ENCODE measurements around the gene EXOSC5. TPM values are rescaled to one million over a fixed set of nuclear protein-coding genes. Genes with fewer than 3 reads are reported as not detected.

The EXOSC5 gene
- total and polyA plus RNA-seq, 2 of the 13 experiments (the other 11 are each of a cell fraction or from before 2014, with no cell fraction given): 24.1 to 26.5 TPM

DNA sequence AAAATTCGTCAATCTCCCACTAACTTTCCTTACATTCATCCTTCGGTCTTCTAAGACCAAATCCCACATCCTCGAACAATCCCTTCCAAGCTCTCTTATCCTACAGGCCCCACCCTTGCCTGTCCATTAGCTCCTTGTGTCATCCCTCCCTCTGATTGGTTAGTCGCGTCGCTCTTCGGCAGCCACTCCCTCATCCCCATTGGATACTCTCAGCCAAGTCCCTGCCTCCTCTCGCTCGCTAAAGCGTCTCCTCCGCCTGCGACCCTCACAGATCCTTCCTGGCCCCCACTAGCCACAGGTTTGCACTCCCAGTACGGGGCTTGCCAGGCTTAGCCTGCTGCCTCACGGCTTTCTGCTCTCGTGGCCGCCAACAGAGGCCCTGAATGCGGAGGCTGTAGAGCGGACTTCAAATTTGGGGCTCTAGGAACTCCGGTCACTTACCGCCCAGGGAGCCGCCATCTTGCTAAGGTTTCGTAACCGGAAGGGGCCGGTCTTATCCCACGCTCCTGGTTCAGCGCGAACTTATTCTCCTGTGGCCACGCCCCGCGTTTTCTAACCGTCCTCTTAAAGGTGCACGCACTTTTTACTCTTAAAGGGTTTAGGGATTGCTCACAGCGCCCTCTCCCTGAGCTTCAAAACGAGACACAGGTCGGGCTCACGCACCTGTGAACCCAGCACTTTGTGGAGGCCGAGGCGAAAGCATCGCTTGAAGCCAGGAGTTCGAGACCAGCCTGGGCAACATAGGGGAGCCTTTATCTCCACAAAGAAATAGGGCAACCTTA is 42.5 kb upstream of the EXOSC5 start, which contains the start of gene DMAC2 (continued):
- TF ChIP-seq, protein P1, sequence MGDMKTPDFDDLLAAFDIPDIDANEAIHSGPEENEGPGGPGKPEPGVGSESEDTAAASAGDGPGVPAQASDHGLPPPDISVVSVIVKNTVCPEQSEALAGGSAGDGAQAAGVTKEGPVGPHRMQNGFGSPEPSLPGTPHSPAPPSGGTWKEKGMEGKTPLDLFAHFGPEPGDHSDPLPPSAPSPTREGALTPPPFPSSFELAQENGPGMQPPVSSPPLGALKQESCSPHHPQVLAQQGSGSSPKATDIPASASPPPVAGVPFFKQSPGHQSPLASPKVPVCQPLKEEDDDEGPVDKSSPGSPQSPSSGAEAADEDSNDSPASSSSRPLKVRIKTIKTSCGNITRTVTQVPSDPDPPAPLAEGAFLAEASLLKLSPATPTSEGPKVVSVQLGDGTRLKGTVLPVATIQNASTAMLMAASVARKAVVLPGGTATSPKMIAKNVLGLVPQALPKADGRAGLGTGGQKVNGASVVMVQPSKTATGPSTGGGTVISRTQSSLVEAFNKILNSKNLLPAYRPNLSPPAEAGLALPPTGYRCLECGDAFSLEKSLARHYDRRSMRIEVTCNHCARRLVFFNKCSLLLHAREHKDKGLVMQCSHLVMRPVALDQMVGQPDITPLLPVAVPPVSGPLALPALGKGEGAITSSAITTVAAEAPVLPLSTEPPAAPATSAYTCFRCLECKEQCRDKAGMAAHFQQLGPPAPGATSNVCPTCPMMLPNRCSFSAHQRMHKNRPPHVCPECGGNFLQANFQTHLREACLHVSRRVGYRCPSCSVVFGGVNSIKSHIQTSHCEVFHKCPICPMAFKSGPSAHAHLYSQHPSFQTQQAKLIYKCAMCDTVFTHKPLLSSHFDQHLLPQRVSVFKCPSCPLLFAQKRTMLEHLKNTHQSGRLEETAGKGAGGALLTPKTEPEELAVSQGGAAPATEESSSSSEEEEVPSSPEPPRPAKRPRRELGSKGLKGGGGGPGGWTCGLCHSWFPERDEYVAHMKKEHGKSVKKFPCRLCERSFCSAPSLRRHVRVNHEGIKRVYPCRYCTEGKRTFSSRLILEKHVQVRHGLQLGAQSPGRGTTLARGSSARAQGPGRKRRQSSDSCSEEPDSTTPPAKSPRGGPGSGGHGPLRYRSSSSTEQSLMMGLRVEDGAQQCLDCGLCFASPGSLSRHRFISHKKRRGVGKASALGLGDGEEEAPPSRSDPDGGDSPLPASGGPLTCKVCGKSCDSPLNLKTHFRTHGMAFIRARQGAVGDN (CRISPR knock-in tag; IDR thresholded peaks at IDR 0.05): peak; percentile 89
- TF ChIP-seq ZFY (CRISPR knock-in tag; IDR thresholded peaks at IDR 0.05): 0 out of 2 replicates have a peak, but pooled peaks have one; percentile 40
- peak; percentile 38; the same call in 1 of the 2 replicates for TF ChIP-seq RXRB (CRISPR knock-in tag; IDR thresholded peaks at IDR 0.05; ENCODE audit: borderline replicate concordance)
- TF ChIP-seq GTF2F1 (IDR thresholded peaks at IDR 0.05; ENCODE audit: low read length): no peak
- TF ChIP-seq SOX5 (CRISPR knock-in tag; IDR thresholded peaks at IDR 0.05; ENCODE audit: borderline replicate concordance): peak; percentile 18; the same call in 1 of the 2 replicates
- TF ChIP-seq, protein P2, sequence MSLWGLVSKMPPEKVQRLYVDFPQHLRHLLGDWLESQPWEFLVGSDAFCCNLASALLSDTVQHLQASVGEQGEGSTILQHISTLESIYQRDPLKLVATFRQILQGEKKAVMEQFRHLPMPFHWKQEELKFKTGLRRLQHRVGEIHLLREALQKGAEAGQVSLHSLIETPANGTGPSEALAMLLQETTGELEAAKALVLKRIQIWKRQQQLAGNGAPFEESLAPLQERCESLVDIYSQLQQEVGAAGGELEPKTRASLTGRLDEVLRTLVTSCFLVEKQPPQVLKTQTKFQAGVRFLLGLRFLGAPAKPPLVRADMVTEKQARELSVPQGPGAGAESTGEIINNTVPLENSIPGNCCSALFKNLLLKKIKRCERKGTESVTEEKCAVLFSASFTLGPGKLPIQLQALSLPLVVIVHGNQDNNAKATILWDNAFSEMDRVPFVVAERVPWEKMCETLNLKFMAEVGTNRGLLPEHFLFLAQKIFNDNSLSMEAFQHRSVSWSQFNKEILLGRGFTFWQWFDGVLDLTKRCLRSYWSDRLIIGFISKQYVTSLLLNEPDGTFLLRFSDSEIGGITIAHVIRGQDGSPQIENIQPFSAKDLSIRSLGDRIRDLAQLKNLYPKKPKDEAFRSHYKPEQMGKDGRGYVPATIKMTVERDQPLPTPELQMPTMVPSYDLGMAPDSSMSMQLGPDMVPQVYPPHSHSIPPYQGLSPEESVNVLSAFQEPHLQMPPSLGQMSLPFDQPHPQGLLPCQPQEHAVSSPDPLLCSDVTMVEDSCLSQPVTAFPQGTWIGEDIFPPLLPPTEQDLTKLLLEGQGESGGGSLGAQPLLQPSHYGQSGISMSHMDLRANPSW (CRISPR knock-in tag; IDR thresholded peaks at IDR 0.05; ENCODE audit: borderline replicate concordance): no peak
- TF ChIP-seq RBM39 (IDR thresholded peaks at IDR 0.05; ENCODE audit: low read depth, low read length, poor library complexity, severe bottlenecking): peak; percentile 63
- TF ChIP-seq ZNF333 (CRISPR knock-in tag; IDR thresholded peaks at IDR 0.05; ENCODE audit: borderline replicate concordance): no peak
- TF ChIP-seq, protein P3, sequence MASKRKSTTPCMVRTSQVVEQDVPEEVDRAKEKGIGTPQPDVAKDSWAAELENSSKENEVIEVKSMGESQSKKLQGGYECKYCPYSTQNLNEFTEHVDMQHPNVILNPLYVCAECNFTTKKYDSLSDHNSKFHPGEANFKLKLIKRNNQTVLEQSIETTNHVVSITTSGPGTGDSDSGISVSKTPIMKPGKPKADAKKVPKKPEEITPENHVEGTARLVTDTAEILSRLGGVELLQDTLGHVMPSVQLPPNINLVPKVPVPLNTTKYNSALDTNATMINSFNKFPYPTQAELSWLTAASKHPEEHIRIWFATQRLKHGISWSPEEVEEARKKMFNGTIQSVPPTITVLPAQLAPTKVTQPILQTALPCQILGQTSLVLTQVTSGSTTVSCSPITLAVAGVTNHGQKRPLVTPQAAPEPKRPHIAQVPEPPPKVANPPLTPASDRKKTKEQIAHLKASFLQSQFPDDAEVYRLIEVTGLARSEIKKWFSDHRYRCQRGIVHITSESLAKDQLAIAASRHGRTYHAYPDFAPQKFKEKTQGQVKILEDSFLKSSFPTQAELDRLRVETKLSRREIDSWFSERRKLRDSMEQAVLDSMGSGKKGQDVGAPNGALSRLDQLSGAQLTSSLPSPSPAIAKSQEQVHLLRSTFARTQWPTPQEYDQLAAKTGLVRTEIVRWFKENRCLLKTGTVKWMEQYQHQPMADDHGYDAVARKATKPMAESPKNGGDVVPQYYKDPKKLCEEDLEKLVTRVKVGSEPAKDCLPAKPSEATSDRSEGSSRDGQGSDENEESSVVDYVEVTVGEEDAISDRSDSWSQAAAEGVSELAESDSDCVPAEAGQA (IDR thresholded peaks at IDR 0.05; ENCODE audit: low read depth): no peak; the same call in none of the 2 replicates
- TF ChIP-seq, protein P3 (CRISPR knock-in tag; IDR thresholded peaks at IDR 0.05; ENCODE audit: borderline replicate concordance): no peak
- TF ChIP-seq RAD51 (IDR thresholded peaks at IDR 0.05; ENCODE audit: borderline replicate concordance): no peak
- no peak for TF ChIP-seq HHEX (CRISPR knock-in tag; IDR thresholded peaks at IDR 0.05)
- TF ChIP-seq NR2F2 (IDR thresholded peaks at IDR 0.05; ENCODE audit: borderline replicate concordance, low read depth): no peak
- no peak for TF ChIP-seq ZNF207 (IDR thresholded peaks at IDR 0.05; ENCODE audit: borderline replicate concordance)
- TF ChIP-seq, protein P4, sequence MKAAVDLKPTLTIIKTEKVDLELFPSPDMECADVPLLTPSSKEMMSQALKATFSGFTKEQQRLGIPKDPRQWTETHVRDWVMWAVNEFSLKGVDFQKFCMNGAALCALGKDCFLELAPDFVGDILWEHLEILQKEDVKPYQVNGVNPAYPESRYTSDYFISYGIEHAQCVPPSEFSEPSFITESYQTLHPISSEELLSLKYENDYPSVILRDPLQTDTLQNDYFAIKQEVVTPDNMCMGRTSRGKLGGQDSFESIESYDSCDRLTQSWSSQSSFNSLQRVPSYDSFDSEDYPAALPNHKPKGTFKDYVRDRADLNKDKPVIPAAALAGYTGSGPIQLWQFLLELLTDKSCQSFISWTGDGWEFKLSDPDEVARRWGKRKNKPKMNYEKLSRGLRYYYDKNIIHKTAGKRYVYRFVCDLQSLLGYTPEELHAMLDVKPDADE (CRISPR knock-in tag; IDR thresholded peaks at IDR 0.05): no peak
